HG02973 (cell line): ENCODE data around the gene PLPP3.

Experiments used
- ATAC-seq: cut with Tn5 transposase; IDR thresholded peaks from one replicate; pipeline ENCODE4 v1.9.1; 2021; ENCODE audit warnings: moderate library complexity; ENCODE audit not compliant: unreplicated experiment

The PLPP3 gene

GRCh38 chr1:56464294-56464693, 115.1 kb downstream of the PLPP3 start:
- no peak for ATAC-seq

- ATAC-seq: no peak
These were observed 116.0 kb downstream of the PLPP3 start for GRCh38 chr1:56463376-56463775.

- ATAC-seq: no peak
These were observed 117.2 kb downstream of the PLPP3 start for GRCh38 chr1:56462209-56462608.

GRCh38 chr1:56461158-56462127, 117.9 kb downstream of the PLPP3 start:
- ATAC-seq: no peak

GRCh38 chr1:56459260-56459659, 120.1 kb downstream of the PLPP3 start:
- ATAC-seq: no peak

GRCh38 chr1:56457756-56458375, 121.5 kb downstream of the PLPP3 start:
- no peak for ATAC-seq

GRCh38 chr1:56456435-56457101, 122.8 kb downstream of the PLPP3 start:
- no peak for ATAC-seq

- ATAC-seq: no peak
These were observed 125.8 kb downstream of the PLPP3 start for GRCh38 chr1:56453417-56454078.

GRCh38 chr1:56453016-56453415, 126.3 kb downstream of the PLPP3 start:
- ATAC-seq: no peak

GRCh38 chr1:56452027-56453011, 127.0 kb downstream of the PLPP3 start:
- no peak for ATAC-seq

- ATAC-seq: no peak
These were observed 127.9 kb downstream of the PLPP3 start for GRCh38 chr1:56451491-56451890.

- ATAC-seq: no peak
These were observed 129.2 kb downstream of the PLPP3 start for GRCh38 chr1:56450004-56450666.

GRCh38 chr1:56448529-56449300, 130.6 kb downstream of the PLPP3 start:
- no peak for ATAC-seq

- no peak for ATAC-seq
These were observed 131.5 kb downstream of the PLPP3 start for GRCh38 chr1:56447823-56448222.

- no peak for ATAC-seq
These were observed 132.7 kb downstream of the PLPP3 start for GRCh38 chr1:56446531-56447098.

GRCh38 chr1:56444960-56445646, 134.3 kb downstream of the PLPP3 start:
- no peak for ATAC-seq
